Activated naive CD4-positive, alpha-beta T cell treated with anti-CD3 and anti-CD28 coated beads, Interleukin-2, amount 50 U/mL, for 16 hours (primary cell): ENCODE results near the gene MRLN.
"Not testable (repeated sequence)": the region's sequence is repeated elsewhere in the genome, so short reads cannot be mapped to it uniquely, and the experiment has no call there.

Source experiments
- DNase-seq: peaks from one replicate; pipeline ENCODE4 v3.0.0-alpha.2; 2020

The MRLN gene

GRCh38 chr10:59744762-59745161, 8.5 kb downstream of the MRLN start:
- not testable (repeated sequence) for DNase-seq

- DNase-seq, result not testable (repeated sequence)
Observed at GRCh38 chr10:59744156-59744555, 9.1 kb downstream of the MRLN start.

- no peak for DNase-seq
Observed at GRCh38 chr10:59741583-59741982, 11.7 kb downstream of the MRLN start.

GRCh38 chr10:59741048-59741447, 12.2 kb downstream of the MRLN start:
- no peak for DNase-seq

- no peak for DNase-seq
Observed at GRCh38 chr10:59736749-59737148, 16.5 kb downstream of the MRLN start.

- no peak for DNase-seq
Observed at GRCh38 chr10:59735296-59735695, 18.0 kb downstream of the MRLN start.

- no peak for DNase-seq
Observed at GRCh38 chr10:59734014-59734462, 19.2 kb downstream of the MRLN start.

GRCh38 chr10:59733321-59734013, 19.8 kb downstream of the MRLN start:
- not testable (repeated sequence) for DNase-seq

GRCh38 chr10:59732849-59733248, 20.4 kb downstream of the MRLN start:
- not testable (repeated sequence) for DNase-seq

GRCh38 chr10:59729167-59729566, 24.1 kb downstream of the MRLN start:
- DNase-seq, result not testable (repeated sequence)

GRCh38 chr10:59724098-59724938, 28.9 kb downstream of the MRLN start:
- DNase-seq, result no peak

GRCh38 chr10:59720377-59720776, 32.9 kb downstream of the MRLN start:
- no peak for DNase-seq

- no peak for DNase-seq
Observed at GRCh38 chr10:59719374-59719773, 33.9 kb downstream of the MRLN start.

- DNase-seq, result no peak
Observed at GRCh38 chr10:59718257-59718656, 35.0 kb downstream of the MRLN start.

- no peak for DNase-seq
Observed at GRCh38 chr10:59713196-59713821, 39.9 kb downstream of the MRLN start.

- DNase-seq, result no peak
Observed at GRCh38 chr10:59711871-59712494, 41.3 kb downstream of the MRLN start.

- DNase-seq, result peak; percentile 41
Observed at GRCh38 chr10:59709395-59710125, 43.7 kb downstream of the MRLN start, which contains the start of gene SLC16A9. SLC16A9 (minus strand) TSS chr10:59709850; CDS start chr10:59684291, 25,559 bp downstream.

GRCh38 chr10:59708816-59709394, 44.4 kb downstream of the MRLN start:
- DNase-seq, result no peak

GRCh38 chr10:59706851-59707797, 46.1 kb downstream of the MRLN start:
- no peak for DNase-seq

- no peak for DNase-seq
Observed at GRCh38 chr10:59705931-59706330, 47.3 kb downstream of the MRLN start.

GRCh38 chr10:59704630-59705029, 48.6 kb downstream of the MRLN start:
- DNase-seq, result no peak
